K562 treated with DMSO at 1 percent for 12 hours (cell line): ENCODE results near the gene STX4. TPM values are rescaled to one million over a fixed set of nuclear protein-coding genes. Genes with fewer than 3 reads are reported as not detected.

Experiments used
- total RNA-seq: library from RNA; unstranded; fragments of 300-600 nt; gene quantifications from 2 replicates; pipeline ENCODE4 v1.2.3, GENCODE V29; 2022; ENCODE audit not compliant: insufficient read depth

STX4 gene, protein sequence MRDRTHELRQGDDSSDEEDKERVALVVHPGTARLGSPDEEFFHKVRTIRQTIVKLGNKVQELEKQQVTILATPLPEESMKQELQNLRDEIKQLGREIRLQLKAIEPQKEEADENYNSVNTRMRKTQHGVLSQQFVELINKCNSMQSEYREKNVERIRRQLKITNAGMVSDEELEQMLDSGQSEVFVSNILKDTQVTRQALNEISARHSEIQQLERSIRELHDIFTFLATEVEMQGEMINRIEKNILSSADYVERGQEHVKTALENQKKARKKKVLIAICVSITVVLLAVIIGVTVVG
- 34.6 and 51.0 TPM in 2 replicates for total RNA-seq

DNA sequence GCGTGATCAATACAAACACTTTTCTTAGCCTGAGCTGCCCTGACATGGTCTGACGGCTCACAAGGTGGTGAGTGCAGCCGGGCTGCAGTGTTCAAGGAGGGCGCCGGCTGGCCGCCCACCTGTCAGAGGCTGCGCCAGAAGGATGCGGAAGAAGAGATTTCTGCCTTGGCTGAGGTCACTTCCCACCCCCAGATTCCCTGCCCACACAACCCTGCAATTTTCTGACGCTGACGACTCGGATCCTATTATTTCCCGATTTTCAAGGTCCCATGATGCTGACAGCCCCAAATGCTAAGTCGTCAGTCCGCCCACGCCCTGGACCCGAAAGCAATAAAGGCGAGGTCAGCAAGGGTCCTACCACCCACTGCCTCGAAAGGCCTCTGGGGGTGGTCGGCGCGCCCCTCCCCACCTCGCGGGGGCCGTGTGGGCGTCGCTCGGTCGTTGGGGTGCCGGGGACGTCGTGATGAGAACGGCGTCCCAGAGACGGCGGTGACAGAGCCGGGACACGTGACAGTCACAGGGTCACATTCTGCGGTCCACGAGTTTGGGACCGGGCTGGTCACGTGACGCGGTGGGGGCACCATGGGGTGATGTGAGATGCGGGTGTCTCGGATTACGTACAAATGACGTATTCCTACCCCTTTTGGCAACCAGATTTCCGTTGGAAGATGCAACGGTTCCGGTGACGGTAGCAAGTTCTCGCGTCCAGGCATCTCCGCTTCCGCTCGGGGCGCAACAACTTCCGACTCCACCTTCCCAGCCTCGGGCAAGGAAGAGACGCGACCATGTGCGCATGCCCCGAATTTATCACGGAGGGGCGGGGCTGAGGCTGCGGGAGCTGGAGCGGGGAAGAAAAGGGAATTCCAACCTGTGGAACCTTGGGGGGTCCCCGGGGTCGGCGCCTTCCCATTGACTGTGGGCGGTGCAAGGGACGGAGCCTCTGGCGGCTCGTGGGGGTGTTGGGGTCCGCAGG, at the start of gene STX4:
STX4 (plus strand) TSS at position 823 of the 973 bp plus-strand sequence. CDS start 248 bp downstream, outside the sequence.

DNA sequence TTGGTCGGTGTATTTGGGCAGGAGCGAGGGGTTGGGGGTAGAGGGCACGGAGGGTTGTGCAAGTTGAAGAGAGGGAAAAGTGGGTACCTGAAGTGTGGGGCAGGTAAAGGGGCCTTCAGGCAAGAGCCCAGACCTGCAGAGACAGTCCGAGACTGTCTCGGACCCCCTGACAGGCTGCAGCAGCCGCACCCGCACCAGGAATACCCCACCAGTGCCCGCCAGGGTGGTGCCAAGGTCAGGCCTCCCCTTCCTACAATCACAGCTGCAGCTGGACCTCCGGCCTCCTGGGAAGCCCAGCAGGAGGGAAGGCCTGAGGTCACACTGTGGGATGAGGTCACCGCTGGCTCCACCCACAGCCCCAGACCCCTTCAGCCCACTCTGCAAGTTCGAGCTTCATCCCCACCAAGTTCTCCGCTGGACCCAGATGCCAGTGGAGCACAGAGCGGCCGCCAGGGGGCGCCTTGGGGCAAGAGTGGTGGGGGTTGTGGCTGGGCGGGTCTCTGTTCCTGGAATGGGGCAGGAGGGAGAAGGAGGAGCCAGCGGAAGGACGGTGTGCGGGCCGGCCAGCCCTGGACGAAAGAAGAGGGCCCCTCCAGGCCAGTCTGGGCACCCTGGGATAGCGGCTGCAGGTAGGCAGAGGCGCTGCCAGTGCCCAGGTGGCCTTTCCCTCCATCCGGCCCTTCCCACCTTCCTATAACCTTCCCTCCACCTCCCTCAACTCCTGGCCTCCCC, 48.5 kb upstream of the STX4 start, which contains the start of gene HSD3B7:
HSD3B7 (plus strand) TSS at position 539 of the 732 bp plus-strand sequence. CDS start 452 bp downstream, outside the sequence.

DNA sequence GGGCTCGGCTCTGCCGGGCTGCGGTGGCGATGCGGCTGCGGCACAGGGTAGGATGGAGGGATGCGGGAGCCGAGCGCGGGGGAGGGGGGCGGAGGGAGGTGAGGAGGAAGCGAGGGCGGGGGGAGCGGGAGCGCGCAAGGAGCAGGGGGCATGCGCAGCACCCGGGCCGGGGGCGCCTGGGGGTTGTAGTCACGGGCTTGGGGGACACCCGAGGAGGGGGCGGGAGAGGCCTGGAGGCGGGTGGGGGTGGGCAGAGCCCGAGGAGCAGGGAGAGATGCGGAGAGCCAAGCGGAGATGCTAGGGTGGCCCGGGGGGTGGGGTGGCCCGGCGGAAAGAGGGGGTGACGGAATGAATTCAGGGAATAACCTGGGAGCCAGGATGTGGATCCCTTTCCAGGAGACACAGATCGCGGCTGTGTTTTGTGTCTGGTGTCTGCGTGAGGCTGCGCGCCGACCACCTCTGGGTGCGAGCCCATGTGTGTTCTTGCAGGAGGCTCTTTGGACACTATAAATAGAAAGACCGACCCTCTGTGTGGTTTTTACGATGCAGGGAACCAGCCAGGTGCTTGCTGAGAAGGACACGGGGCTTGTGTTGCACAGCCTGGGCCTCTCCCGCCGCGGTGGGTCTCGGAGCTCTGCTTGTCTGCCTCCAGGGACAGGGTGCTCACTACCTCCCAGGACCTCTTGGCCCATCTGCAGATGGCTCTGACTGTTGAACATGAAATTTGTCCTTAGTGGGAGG, 22.6 kb upstream of the STX4 start, which contains the start of gene STX1B:
STX1B (minus strand) TSS at position 54 of the 741 bp plus-strand sequence. CDS start 242 bp downstream, outside the sequence.

DNA sequence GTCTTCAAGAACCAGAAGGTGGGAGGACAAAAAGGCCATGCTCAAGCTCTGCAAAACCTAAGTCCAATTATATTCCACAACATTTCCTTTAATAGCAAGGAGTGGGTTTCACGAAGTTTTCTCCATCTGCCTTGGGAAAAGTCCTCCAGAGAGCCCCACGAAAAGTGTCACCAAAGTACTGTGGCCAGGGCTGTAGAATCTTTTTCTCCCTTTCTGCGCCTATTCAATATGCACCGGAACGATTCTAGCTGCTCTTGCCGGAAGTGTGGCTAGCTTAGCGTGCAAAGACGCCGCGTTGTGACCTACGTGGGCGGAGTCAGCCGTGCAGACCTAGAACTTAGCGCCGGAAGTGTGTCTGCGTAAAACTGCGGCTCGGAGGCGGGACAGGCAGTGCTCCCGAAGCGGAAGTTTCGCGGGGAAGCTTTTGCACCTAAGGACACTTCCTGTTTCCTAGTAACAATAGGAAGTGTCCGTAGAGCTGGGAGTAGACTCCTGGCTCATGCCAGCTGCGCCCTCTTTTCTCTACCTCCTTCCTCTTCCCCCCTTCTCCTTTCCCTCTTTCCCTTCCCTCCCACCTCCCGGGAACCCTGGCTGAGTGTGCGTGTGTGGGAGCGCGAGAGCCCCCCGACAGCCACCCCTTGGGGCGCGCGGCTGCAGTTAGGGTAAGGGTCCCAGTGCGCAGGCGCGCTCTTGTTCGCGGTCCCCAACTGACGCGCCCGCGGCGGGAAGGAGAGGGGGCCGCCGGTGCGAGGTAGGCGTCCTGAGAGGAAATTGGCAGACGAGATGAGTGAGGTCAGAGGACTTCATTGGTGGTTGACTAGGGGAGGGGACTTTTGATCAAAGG, 40.8 kb downstream of the STX4 start, which contains the start of the genes ZNF646 and ZNF668:
ZNF646 (plus strand) TSS at position 453 of the 844 bp plus-strand sequence. CDS start 1,903 bp downstream, outside the sequence.
ZNF668 (minus strand) TSS at position 271 of the 844 bp plus-strand sequence. CDS start 9,781 bp downstream, outside the sequence.

DNA sequence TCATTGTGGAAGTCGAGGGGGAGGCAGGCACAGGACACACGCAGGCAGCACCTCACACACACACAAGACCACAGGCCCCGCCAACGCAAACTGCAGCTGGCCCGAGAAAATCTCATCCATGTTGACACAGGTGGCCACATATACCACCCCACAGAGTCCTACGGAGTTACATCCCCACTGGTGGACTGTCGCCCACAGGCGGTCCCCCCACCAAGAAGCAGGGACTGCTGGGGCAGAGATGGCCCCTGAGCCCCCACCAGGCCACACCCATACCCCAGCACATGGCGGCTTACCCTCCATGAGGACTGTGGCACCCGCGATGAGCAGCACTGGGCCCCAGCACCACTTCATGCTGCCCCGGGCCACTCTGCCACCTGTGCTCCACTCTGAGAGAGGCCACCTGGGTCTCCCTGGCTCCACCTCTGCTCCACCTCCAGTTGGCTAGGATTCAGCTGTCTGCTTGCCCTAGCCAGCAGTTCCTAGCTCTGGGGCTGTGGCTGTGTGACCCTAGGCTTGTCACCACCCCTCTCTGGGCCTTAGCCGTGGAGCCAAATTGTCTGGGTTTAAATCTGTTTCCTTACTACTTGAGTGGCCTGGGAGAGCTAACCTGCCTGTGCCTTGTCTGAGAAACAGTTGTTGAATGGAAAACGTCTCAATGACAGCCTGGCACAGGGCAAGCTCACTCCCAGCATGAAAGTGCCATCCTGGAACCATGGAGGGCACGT, 55.3 kb downstream of the STX4 start, which contains the start of gene PRSS53:
PRSS53 (minus strand) TSS at position 485 of the 725 bp plus-strand sequence; CDS start at position 351, 134 bp downstream.

Other genes with a start within 250 kb of the STX4 start
- 5.3 and 16.0 TPM in 2 replicates for gene ZNF629, start 246.4 kb upstream of the STX4 start, total RNA-seq
- gene BCL7C, start 139.5 kb upstream of the STX4 start, total RNA-seq = 34.7 and 37.0 TPM in 2 replicates
- 2.3 and 4.4 TPM in 2 replicates for gene CTF1, start 136.9 kb upstream of the STX4 start, total RNA-seq
- gene FBXL19, start 110.0 kb upstream of the STX4 start, total RNA-seq = 16.7 and 23.8 TPM in 2 replicates
- 60.2 and 70.0 TPM in 2 replicates for gene ORAI3, start 84.5 kb upstream of the STX4 start, total RNA-seq
- 9.2 and 21.8 TPM in 2 replicates for gene SETD1A, start 75.8 kb upstream of the STX4 start, total RNA-seq
- 35.2 and 36.1 TPM in 2 replicates for gene HSD3B7, start 48.4 kb upstream of the STX4 start, total RNA-seq
- gene STX1B, start 22.9 kb upstream of the STX4 start, total RNA-seq = 0.32 and 0.64 TPM in 2 replicates
- 11.3 and 15.1 TPM in 2 replicates for gene ZNF668, start 40.7 kb downstream of the STX4 start, total RNA-seq
- 4.9 and 20.4 TPM in 2 replicates for gene ZNF646, start 40.9 kb downstream of the STX4 start, total RNA-seq
- 0.90 and 4.8 TPM in 2 replicates for gene PRSS53, start 55.4 kb downstream of the STX4 start, total RNA-seq
- gene VKORC1, start 61.2 kb downstream of the STX4 start, total RNA-seq = 174 and 195 TPM in 2 replicates
- gene BCKDK, start 74.8 kb downstream of the STX4 start, total RNA-seq = 33.9 and 40.7 TPM in 2 replicates
- 63.8 and 95.3 TPM in 2 replicates for gene KAT8, start 84.1 kb downstream of the STX4 start, total RNA-seq
- gene PRSS8, start 102.2 kb downstream of the STX4 start, total RNA-seq = 53.9 and 61.4 TPM in 2 replicates
- gene PRSS36, start 116.5 kb downstream of the STX4 start, total RNA-seq = 1.3 and 3.2 TPM in 2 replicates
- 164 and 238 TPM in 2 replicates for gene FUS, start 146.6 kb downstream of the STX4 start, total RNA-seq
- 66.1 and 82.3 TPM in 2 replicates for gene PYCARD, start 169.2 kb downstream of the STX4 start, total RNA-seq
- gene TRIM72, start 180.6 kb downstream of the STX4 start, total RNA-seq = not detected in 2 replicates
- not detected in 2 replicates for gene PYDC1, start 183.6 kb downstream of the STX4 start, total RNA-seq
- 1.9 and 5.0 TPM in 2 replicates for gene ITGAM, start 226.4 kb downstream of the STX4 start, total RNA-seq